K562 (cell line): ENCODE data around the gene GRIK1. TPM values are rescaled to one million over a fixed set of nuclear protein-coding genes. Genes with fewer than 3 reads are reported as not detected.

Experiments used
- ARID1B ChIP-seq: fragments of 450-650 bp; IDR thresholded peaks from 2 replicates; pipeline ENCODE4 v1.6.1; 2016; ENCODE audit warnings: antibody characterized with exemption, mild to moderate bottlenecking, inconsistent platforms
- ELK3 ChIP-seq: fragments of 450-650 bp; formaldehyde crosslinking; IDR thresholded peaks from 2 replicates; pipeline ENCODE4 v1.4.0; 2020; ENCODE audit warnings: mild to moderate bottlenecking
- FOXK1 ChIP-seq: sonication (generic); formaldehyde crosslinking; IDR thresholded peaks from 2 replicates; pipeline ENCODE4 v1.8.0; 2022; ENCODE audit warnings: missing genetic modification reagents, mild to moderate bottlenecking, borderline replicate concordance
- HMG20A ChIP-seq: fragments of 450-650 bp; formaldehyde crosslinking; conservative IDR thresholded peaks from 2 replicates; pipeline ENCODE4 v1.4.0; 2020; ENCODE audit warnings: mild to moderate bottlenecking, mixed read lengths
- ID3 ChIP-seq, 2 experiments: fragments of 250-450 bp in 1 of 2; fragments of 450-650 bp in 1 of 2; sonication (Bioruptor Pico) in 1 of 2; IDR thresholded peaks; 2 replicates each; pipeline versions ENCODE4 v1.6.1 to v1.8.0; 2016 to 2021; ENCODE audit warnings: mild to moderate bottlenecking in 2 of 2, moderate library complexity in 2 of 2, missing compliant biosample characterization in 1 of 2, missing genetic modification characterization in 1 of 2
- LARP7 ChIP-seq: fragments of 450-650 bp; IDR thresholded peaks from 2 replicates; pipeline ENCODE4 v1.6.1; 2016
- MAZ ChIP-seq, 2 experiments: fragments of 450-650 bp in 1 of 2; sonication (generic) in 1 of 2; formaldehyde crosslinking; IDR thresholded peaks in 1 of 2; conservative IDR thresholded peaks in 1 of 2; 2 replicates each; pipeline versions ENCODE4 v1.4.0 to v1.5.0; 2020; ENCODE audit warnings: mild to moderate bottlenecking in 1 of 2, missing genetic modification reagents in 1 of 2
- NFRKB ChIP-seq: fragments of 450-650 bp; IDR thresholded peaks from 2 replicates; pipeline ENCODE4 v1.6.1; 2016; ENCODE audit warnings: low read depth
- RBM17 ChIP-seq: fragments of 200-400 bp; formaldehyde crosslinking; IDR thresholded peaks from 2 replicates; pipeline ENCODE4 v1.6.1; 2017; ENCODE audit warnings: low read depth, mild to moderate bottlenecking, low read length, borderline replicate concordance
- STAG1 ChIP-seq: sonication (generic); formaldehyde crosslinking; IDR thresholded peaks from 2 replicates; pipeline ENCODE4 v1.5.0; 2020; ENCODE audit warnings: missing genetic modification reagents, borderline replicate concordance
- XRCC4 ChIP-seq: IDR thresholded peaks from one replicate; pipeline ENCODE4 v1.6.1; 2011; ENCODE audit not compliant: insufficient read depth, insufficient read length; ENCODE audit errors: extremely low read depth
- ZBTB2 ChIP-seq: fragments of 450-650 bp; IDR thresholded peaks from 2 replicates; pipeline ENCODE4 v1.6.1; 2016; ENCODE audit warnings: antibody characterized with exemption
- ZNF407 ChIP-seq: fragments of 450-650 bp; IDR thresholded peaks from 2 replicates; pipeline ENCODE4 v1.6.1; 2016; ENCODE audit warnings: low read depth
- polyA plus RNA-seq, 8 experiments: library from polyadenylated mRNA; depleted of rRNA in 4 of 8; stranded (reverse) in 5 of 8; unstranded in 3 of 8; fragments of >200 nt; fragmentation: Nextera tagmentation in 2 of 8; fragmentation: Illumina TruSeq in 1 of 8; extraction: Ambion mirVana in 2 of 8; extraction: Trizol in 1 of 8; gene quantifications; 2 replicates each; pipeline versions ENCODE4 v1.2.1 to v1.2.3, GENCODE V29; 2011 to 2014; ENCODE audit warnings: inconsistent platforms in 1 of 8, missing spikeins in 1 of 8
- total RNA-seq, 7 experiments: library from RNA; depleted of rRNA in 6 of 7; stranded (reverse); fragments of >200 nt in 6 of 7; fragmentation: Illumina TruSeq in 2 of 7; extraction: Trizol in 2 of 7; gene quantifications; 2 replicates each; pipeline versions ENCODE4 v1.2.1 to v1.2.3, GENCODE V29; 2011 to 2021; ENCODE audit warnings: low replicate concordance in 1 of 7

Gene GRIK1
- total and polyA plus RNA-seq, 9 of the 15 experiments (the other 6 are each of a cell fraction or from before 2014, with no cell fraction given), result 0.17 to 2.8 (median 0.53) TPM

- TF ChIP-seq LARP7 (no peak), FOXK1 (CRISPR knock-in tag) (no peak), NFRKB (peak; percentile 8; the same call in 1 of the 2 replicates), ZBTB2 (no peak), MAZ (CRISPR knock-in tag; conservative IDR thresholded peaks at IDR 0.05 in 1 of 2, IDR thresholded peaks at IDR 0.05 in 1 of 2) (no peak), ID3 (CRISPR knock-in tag; IDR thresholded peaks at IDR 0.05) (no peak), ID3 (tag; IDR thresholded peaks at IDR 0.05) (peak; percentile 67), ARID1B (no peak), XRCC4 (no peak), ZNF407 (no peak), ELK3 (CRISPR knock-in tag) (no peak), RBM17 (no peak), HMG20A (no peak), STAG1 (CRISPR knock-in tag) (no peak)
Measured at GRCh38 chr21:29658177-29658933, 281.4 kb downstream of the GRIK1 start (continued).
